Tibial nerve (tissue), 4 donors: ENCODE measurements around the gene SBNO2. TPM values are rescaled to one million over a fixed set of nuclear protein-coding genes. Genes with fewer than 3 reads are reported as not detected.

Experiments
- DNase-seq, 2 donors: peaks; one replicate each; pipeline ENCODE4 v3.0.0-alpha.2; 2019; ENCODE audit warnings: low spot score in 2 of 2
- H3K27ac ChIP-seq, 4 donors: fragments of 200-600 bp; sonication (generic) in 3 of 4; one replicate each; pipeline ENCODE4 v1.5.1; 2017 to 2019; ENCODE audit warnings: mild to moderate bottlenecking in 1 of 4
- H3K27me3 ChIP-seq, 2 donors: fragments of 200-600 bp; sonication (generic) in 1 of 2; one replicate each; pipeline versions ENCODE4 v1.5.1 to v1.6.0; 2017 to 2019
- H3K36me3 ChIP-seq, 3 donors: fragments of 200-600 bp; sonication (generic); one replicate each; pipeline ENCODE4 v1.5.1; 2018 to 2019
- H3K4me1 ChIP-seq, 4 donors: fragments of 200-600 bp; sonication (generic) in 3 of 4; one replicate each; pipeline ENCODE4 v1.5.1; 2017 to 2019
- H3K4me3 ChIP-seq, 4 donors: fragments of 200-600 bp; sonication (generic) in 3 of 4; one replicate each; pipeline ENCODE4 v1.5.1; 2017 to 2019; ENCODE audit warnings: mild to moderate bottlenecking in 1 of 4, moderate library complexity in 1 of 4
- H3K9me3 ChIP-seq, 4 donors: fragments of 200-600 bp; sonication (generic) in 3 of 4; one replicate each; pipeline ENCODE4 v1.5.1; 2017 to 2019
- CTCF ChIP-seq, 5 experiments: fragments of 200-600 bp in 3 of 5; fragments of 450-650 bp in 2 of 5; sonication (generic) in 3 of 5; IDR thresholded peaks; one replicate each; pipeline ENCODE4 v1.5.1; 2016 to 2019; ENCODE audit warnings: antibody characterized with exemption in 5 of 5, mild to moderate bottlenecking in 3 of 5, moderate library complexity in 2 of 5
- EP300 ChIP-seq, 2 donors: sonication (generic); formaldehyde crosslinking; IDR thresholded peaks; one replicate each; pipeline ENCODE4 v1.6.1; 2017; ENCODE audit warnings: antibody characterized with exemption in 2 of 2, mild to moderate bottlenecking in 1 of 2
- POLR2A ChIP-seq, 2 donors: fragments of 450-650 bp; IDR thresholded peaks; one replicate each; pipeline ENCODE4 v1.6.1; 2017; ENCODE audit warnings: antibody characterized with exemption in 2 of 2, mild to moderate bottlenecking in 2 of 2, moderate library complexity in 2 of 2
- WGBS, 2 donors: methylation state at CpG; one replicate each; pipeline ENCODE4 v1.1.5; 2018; 5-methylcytosine and 5-hydroxymethylcytosine counted together
- total RNA-seq, 4 donors: library from RNA; depleted of rRNA; stranded (reverse); fragments of >200 nt; gene quantifications; one replicate each; pipeline ENCODE4 v1.1.0, GENCODE V29; 2016

The SBNO2 gene
- total RNA-seq, 4 donors from 2014 or later: 26.6 to 105 (median 39.3) TPM

DNA sequence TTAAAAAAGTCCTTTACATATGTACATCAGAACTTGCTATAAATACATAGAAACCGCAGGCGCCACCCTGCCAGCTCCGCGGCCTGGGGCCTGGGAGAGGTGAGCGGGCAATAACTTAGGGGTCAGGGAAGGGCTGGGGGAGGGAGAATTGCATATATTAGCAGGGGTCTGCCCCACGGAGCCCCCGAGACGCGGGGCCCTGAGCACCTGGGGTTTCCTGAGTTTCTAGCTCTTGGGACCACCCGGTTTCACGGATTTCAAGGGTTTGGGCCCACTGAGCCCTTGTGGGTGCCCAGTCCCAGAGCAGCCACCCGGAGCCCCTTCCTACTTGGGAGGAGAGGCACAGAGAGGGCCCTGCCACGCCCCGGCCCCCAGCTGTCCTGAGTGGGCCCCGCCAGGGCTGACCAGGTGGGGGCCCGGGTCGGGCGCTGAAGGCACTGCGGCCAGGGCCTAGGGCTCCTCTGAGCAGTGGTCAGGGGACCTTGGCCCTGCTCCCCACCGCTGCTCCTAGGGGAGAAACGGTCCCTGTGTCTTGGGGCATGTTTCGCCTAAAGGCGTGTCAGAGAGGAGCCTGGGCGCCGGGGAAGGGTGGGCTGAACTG is 66.3 kb downstream of the SBNO2 start:
- H3K4me1 ChIP-seq: peaks cover 0 to 59% (median 25%) of the 10 kb centered on the region in 4 donors
- H3K27ac ChIP-seq: peak overlapping the region in 1 of 4 donors; percentile 26
- no peak overlapping the region for H3K4me3 ChIP-seq
- peaks cover 3 to 71% (median 24%) of the 10 kb centered on the region in 3 donors for H3K36me3 ChIP-seq
- 87 to 90% methylated on average over 15 to 21 of the region's 25 CpGs for WGBS, 2 donors
- no peaks in the 10 kb centered on the region for H3K9me3 ChIP-seq
- DNase-seq: no peak
- TF ChIP-seq POLR2A (IDR thresholded peaks at IDR 0.05) (no peak), CTCF (IDR thresholded peaks at IDR 0.05) (no peak), EP300 (IDR thresholded peaks at IDR 0.05) (no peak)
- H3K27me3 ChIP-seq: no peaks in the 10 kb centered on the region

- peaks cover 3 to 63% (median 18%) of the 10 kb centered on the region in 3 donors for H3K36me3 ChIP-seq
- WGBS, 2 donors: 52 to 84% methylated on average over 8 of the region's 17 CpGs
- peak overlapping the region in 2 of 4 donors; percentile 26 to 91 for H3K27ac ChIP-seq
- DNase-seq: no peak
- H3K9me3 ChIP-seq: no peaks in the 10 kb centered on the region
- no peaks in the 10 kb centered on the region for H3K27me3 ChIP-seq
- H3K4me1 ChIP-seq: peaks cover 0 to 59% (median 28%) of the 10 kb centered on the region in 4 donors
- H3K4me3 ChIP-seq: no peak overlapping the region
- no peak for TF ChIP-seq POLR2A (IDR thresholded peaks at IDR 0.05)
- TF ChIP-seq CTCF (IDR thresholded peaks at IDR 0.05): no peak
- no peak for TF ChIP-seq EP300 (IDR thresholded peaks at IDR 0.05)
Observed at GRCh38 chr19:1106841-1107660, 67.0 kb downstream of the SBNO2 start.

DNA sequence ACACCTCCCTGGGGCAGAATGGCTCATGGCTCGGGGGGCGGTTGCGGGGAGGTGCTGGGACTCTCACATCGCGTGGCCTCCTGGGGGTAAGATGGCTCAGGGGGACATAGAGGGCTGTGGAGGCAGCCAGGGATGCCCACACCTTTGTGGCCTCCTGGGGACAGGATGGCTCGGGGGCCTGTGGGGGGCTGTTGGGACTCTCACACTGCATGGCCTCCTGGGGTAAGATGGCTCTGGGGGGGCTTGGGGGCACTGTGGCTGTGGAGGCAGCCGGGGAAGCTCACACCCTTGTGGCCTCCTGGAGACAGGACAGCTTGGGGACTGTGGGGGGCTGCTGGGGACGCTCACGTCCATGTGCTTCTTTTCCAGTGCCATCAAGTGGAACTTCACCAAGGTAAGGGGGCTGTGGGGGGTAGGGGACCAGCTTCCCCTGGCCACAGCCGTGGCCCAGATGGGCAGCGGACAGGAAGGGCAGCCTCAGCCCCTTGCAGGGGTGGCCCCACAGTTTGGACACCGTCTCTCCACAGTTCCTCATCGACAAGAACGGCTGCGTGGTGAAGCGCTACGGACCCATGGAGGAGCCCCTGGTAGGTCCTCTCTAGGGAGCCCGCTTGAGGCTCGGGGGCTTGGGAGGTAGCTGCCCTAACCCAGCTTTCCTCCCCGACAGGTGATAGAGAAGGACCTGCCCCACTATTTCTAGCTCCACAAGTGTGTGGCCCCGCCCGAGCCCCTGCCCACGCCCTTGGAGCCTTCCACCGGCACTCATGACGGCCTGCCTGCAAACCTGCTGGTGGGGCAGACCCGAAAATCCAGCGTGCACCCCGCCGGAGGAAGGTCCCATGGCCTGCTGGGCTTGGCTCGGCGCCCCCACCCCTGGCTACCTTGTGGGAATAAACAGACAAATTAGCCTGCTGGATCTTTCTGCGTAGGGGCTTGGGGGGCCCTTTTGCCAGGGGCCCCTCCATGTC is 67.9 kb downstream of the SBNO2 start:
- H3K27ac ChIP-seq: peak overlapping the region in 3 of 4 donors; percentile 91 to 99 (median 99)
- no peak for DNase-seq
- WGBS, 2 donors: 84 to 90% methylated on average over 26 to 27 of the region's 32 CpGs
- peaks cover 0 to 58% (median 36%) of the 10 kb centered on the region in 4 donors for H3K4me1 ChIP-seq
- no peaks in the 10 kb centered on the region for H3K9me3 ChIP-seq
- no peaks in the 10 kb centered on the region for H3K27me3 ChIP-seq
- peak overlapping the region in 1 of 4 donors; percentile 61 for H3K4me3 ChIP-seq
- H3K36me3 ChIP-seq: peaks cover 3 to 54% (median 14%) of the 10 kb centered on the region in 3 donors
- TF ChIP-seq CTCF (IDR thresholded peaks at IDR 0.05): peak in 1 of 5 experiments; percentile 22
- TF ChIP-seq POLR2A (IDR thresholded peaks at IDR 0.05): no peak

GRCh38 chr19:1105008-1105872 is 68.8 kb downstream of the SBNO2 start:
- no peaks in the 10 kb centered on the region for H3K27me3 ChIP-seq
- TF ChIP-seq CTCF (IDR thresholded peaks at IDR 0.05) (no peak), POLR2A (IDR thresholded peaks at IDR 0.05) (no peak), EP300 (IDR thresholded peaks at IDR 0.05) (no peak)
- H3K9me3 ChIP-seq: no peaks in the 10 kb centered on the region
- peaks cover 3 to 45% (median 14%) of the 10 kb centered on the region in 3 donors for H3K36me3 ChIP-seq
- H3K4me3 ChIP-seq: peak overlapping the region; percentile 61 to 98 (median 82)
- no peak for DNase-seq
- peaks cover 0 to 60% (median 43%) of the 10 kb centered on the region in 4 donors for H3K4me1 ChIP-seq
- WGBS, 2 donors: 25 to 28% methylated on average over 52 to 56 of the region's 69 CpGs
- peak overlapping the region; percentile 91 to 99 (median 97) for H3K27ac ChIP-seq
